MM.1S (cell line): Measurements from ENCODE around the gene ZNF100.
"Not testable (repeated sequence)": the region's sequence is repeated elsewhere in the genome, so short reads cannot be mapped to it uniquely, and the experiment has no call there.

Experiments used
- DNase-seq: peaks from one replicate; pipeline ENCODE4 v3.0.0-alpha.2; 2015
- H2AFZ ChIP-seq: fragments of 300-600 bp; sonication (generic); 2 replicates; pipeline ENCODE4 v1.6.0; 2016; ENCODE audit warnings: antibody characterized with exemption, low read length
- H3F3A ChIP-seq: fragments of 300-600 bp; sonication (generic); 2 replicates; pipeline ENCODE4 v1.6.1; 2016; ENCODE audit warnings: mild to moderate bottlenecking, antibody characterized with exemption, low read length, moderate library complexity, mixed read lengths; ENCODE audit not compliant: insufficient read depth
- H3K27ac ChIP-seq: fragments of 300-600 bp; sonication (generic); 2 replicates; pipeline ENCODE4 v1.5.1; 2016; ENCODE audit warnings: mild to moderate bottlenecking, low read length
- H3K27me3 ChIP-seq: fragments of 300-600 bp; sonication (generic); replicated peaks from 2 replicates; pipeline ENCODE4 v1.6.0; 2016; ENCODE audit warnings: low read length; ENCODE audit not compliant: insufficient read depth
- H3K36me3 ChIP-seq: fragments of 300-600 bp; sonication (generic); replicated peaks from 2 replicates; pipeline ENCODE4 v1.6.1; 2016; ENCODE audit warnings: mild to moderate bottlenecking, low read length, mixed read lengths; ENCODE audit not compliant: insufficient read depth
- H3K4me1 ChIP-seq: fragments of 300-600 bp; sonication (generic); 2 replicates; pipeline ENCODE4 v1.6.1; 2016; ENCODE audit warnings: low read length, mixed read lengths
- H3K4me2 ChIP-seq: fragments of 300-600 bp; sonication (generic); 2 replicates; pipeline ENCODE4 v1.6.0; 2016; ENCODE audit warnings: low read depth, low read length
- H3K4me3 ChIP-seq: fragments of 300-600 bp; sonication (generic); 2 replicates; pipeline ENCODE4 v1.5.1; 2016; ENCODE audit warnings: low read length, mixed read lengths
- H3K79me2 ChIP-seq: fragments of 300-600 bp; sonication (generic); 2 replicates; pipeline ENCODE4 v1.6.1; 2016; ENCODE audit warnings: mixed run types, low read length, mixed read lengths
- H3K9ac ChIP-seq: fragments of 300-600 bp; sonication (generic); 2 replicates; pipeline ENCODE4 v1.6.1; 2016; ENCODE audit warnings: low read length, mixed read lengths
- H3K9me2 ChIP-seq: fragments of 300-600 bp; sonication (generic); replicated peaks from 2 replicates; pipeline ENCODE4 v1.6.1; 2016; ENCODE audit warnings: mild to moderate bottlenecking, low read length, mixed read lengths; ENCODE audit not compliant: insufficient read depth
- H3K9me3 ChIP-seq: fragments of 300-600 bp; sonication (generic); replicated peaks from 2 replicates; pipeline ENCODE4 v1.6.1; 2016; ENCODE audit warnings: mild to moderate bottlenecking, low read length, mixed read lengths; ENCODE audit not compliant: insufficient read depth
- H4K20me1 ChIP-seq: fragments of 300-600 bp; sonication (generic); 2 replicates; pipeline ENCODE4 v1.6.1; 2016; ENCODE audit warnings: mild to moderate bottlenecking, low read length, moderate library complexity, mixed read lengths; ENCODE audit not compliant: insufficient read depth
- EZH2 ChIP-seq: fragments of 300-600 bp; sonication (generic); optimal IDR thresholded peaks from 2 replicates; pipeline ENCODE3; 2017; ENCODE audit warnings: low read depth, mild to moderate bottlenecking, antibody characterized with exemption, low read length, mixed read lengths
- EZH2phosphoT487 ChIP-seq: fragments of 300-600 bp; sonication (generic); IDR thresholded peaks from 2 replicates; pipeline ENCODE4 v1.6.1; 2018; ENCODE audit warnings: antibody characterized with exemption, low read length
- TF ChIP-seq, protein P1 (sequence below): fragments of 300-600 bp; sonication (generic); IDR thresholded peaks from 2 replicates; pipeline ENCODE4 v1.5.1; 2016; ENCODE audit warnings: antibody characterized with exemption, low read length, mixed read lengths

Gene ZNF100

DNA sequence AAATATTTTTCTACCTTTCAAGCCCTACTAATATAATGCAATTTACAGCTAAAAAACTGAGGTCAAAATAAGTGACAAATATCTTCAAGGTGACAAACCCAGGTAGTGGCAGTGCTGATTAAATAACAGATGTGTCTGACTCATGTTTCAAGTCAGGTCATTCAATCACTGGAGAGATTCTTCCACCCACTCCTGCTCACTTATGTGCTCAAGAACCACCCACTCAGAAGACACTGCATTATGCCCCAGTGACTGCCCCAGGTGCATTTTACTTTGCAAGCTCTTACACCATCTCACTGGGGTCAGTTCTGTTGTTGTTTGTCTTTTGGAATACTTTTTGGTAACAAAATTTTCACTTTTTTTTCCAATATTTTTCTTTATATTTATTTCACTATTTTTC is 2.2 kb downstream of the ZNF100 start:
- no peak overlapping the region for H3K27ac ChIP-seq
- H3K9ac ChIP-seq, result no peak overlapping the region
- no peaks in the 10 kb centered on the region for H3K79me2 ChIP-seq
- no peak for TF ChIP-seq EZH2
- H2AFZ ChIP-seq, result no peak overlapping the region
- H3K27me3 ChIP-seq, result no peaks in the 10 kb centered on the region
- H3K36me3 ChIP-seq, result no peaks in the 10 kb centered on the region
- no peaks in the 10 kb centered on the region for H3K4me1 ChIP-seq
- no peaks in the 10 kb centered on the region for H3K9me2 ChIP-seq
- no peaks in the 10 kb centered on the region for H3K9me3 ChIP-seq
- no peaks in the 10 kb centered on the region for H4K20me1 ChIP-seq
- no peaks in the 10 kb centered on the region for H3F3A ChIP-seq
- no peak overlapping the region for H3K4me3 ChIP-seq
- no peak for DNase-seq
- no peak overlapping the region for H3K4me2 ChIP-seq

DNA sequence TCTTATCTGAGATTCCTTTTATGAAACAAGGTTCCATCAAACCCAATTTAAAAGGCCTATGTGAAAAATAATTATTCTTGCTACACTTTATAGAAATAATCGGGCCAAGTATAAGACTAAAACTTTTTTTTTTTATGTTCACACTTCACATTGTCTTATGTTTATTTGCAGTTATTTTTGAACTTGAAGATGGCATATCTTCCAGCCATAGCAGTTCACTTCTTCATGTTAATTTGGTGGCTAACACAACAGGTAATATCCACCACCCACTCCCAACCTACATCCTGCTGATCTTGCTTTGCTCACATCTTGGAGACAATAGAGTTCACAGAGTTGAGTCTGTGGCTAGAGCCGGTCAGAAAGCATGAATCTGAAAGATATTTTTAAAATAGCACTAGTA is 5.8 kb downstream of the ZNF100 start:
- H2AFZ ChIP-seq, H4K20me1 ChIP-seq, H3K9ac ChIP-seq, H3K4me3 ChIP-seq, H3F3A ChIP-seq, H3K9me3 ChIP-seq, H3K79me2 ChIP-seq, H3K9me2 ChIP-seq, H3K27ac ChIP-seq, H3K36me3 ChIP-seq, H3K4me2 ChIP-seq, H3K4me1 ChIP-seq, H3K27me3 ChIP-seq, DNase-seq: not testable (repeated sequence)

DNA sequence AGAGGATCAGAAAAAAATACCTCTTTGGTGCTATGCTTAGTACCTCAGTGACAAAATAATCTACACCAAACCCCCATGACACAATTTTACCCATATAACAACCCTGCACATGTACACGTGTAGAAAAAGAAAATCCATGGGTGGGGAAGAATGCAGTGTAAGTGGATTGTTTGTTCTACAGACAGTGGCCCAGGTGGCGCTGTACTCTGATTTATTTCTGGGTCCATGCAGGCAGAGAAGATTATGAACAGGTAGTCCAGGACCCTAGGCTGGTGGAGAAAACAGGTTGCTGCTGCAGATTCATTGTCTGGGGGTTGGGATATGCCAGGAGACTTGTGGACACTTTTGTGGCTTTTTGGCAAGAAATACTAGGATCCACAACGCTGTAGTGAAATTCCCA is 9.1 kb downstream of the ZNF100 start:
- Histone ChIP-seq H3K4me1 (no peaks in the 10 kb centered on the region), H3K36me3 (no peaks in the 10 kb centered on the region), H3K79me2 (no peaks in the 10 kb centered on the region), H2AFZ (no peak overlapping the region), H3K4me2 (no peak overlapping the region), H3K27ac (no peak overlapping the region), H3K27me3 (no peaks in the 10 kb centered on the region), H3K9ac (no peak overlapping the region), H3K4me3 (no peak overlapping the region), H3K9me2 (no peaks in the 10 kb centered on the region), H3F3A (no peaks in the 10 kb centered on the region), H4K20me1 (no peaks in the 10 kb centered on the region), H3K9me3 (no peaks in the 10 kb centered on the region)
- TF ChIP-seq EZH2phosphoT487 (no peak), EZH2 (no peak)
- TF ChIP-seq, protein P1, sequence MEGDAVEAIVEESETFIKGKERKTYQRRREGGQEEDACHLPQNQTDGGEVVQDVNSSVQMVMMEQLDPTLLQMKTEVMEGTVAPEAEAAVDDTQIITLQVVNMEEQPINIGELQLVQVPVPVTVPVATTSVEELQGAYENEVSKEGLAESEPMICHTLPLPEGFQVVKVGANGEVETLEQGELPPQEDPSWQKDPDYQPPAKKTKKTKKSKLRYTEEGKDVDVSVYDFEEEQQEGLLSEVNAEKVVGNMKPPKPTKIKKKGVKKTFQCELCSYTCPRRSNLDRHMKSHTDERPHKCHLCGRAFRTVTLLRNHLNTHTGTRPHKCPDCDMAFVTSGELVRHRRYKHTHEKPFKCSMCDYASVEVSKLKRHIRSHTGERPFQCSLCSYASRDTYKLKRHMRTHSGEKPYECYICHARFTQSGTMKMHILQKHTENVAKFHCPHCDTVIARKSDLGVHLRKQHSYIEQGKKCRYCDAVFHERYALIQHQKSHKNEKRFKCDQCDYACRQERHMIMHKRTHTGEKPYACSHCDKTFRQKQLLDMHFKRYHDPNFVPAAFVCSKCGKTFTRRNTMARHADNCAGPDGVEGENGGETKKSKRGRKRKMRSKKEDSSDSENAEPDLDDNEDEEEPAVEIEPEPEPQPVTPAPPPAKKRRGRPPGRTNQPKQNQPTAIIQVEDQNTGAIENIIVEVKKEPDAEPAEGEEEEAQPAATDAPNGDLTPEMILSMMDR, result no peak
- DNase-seq, result no peak

DNA sequence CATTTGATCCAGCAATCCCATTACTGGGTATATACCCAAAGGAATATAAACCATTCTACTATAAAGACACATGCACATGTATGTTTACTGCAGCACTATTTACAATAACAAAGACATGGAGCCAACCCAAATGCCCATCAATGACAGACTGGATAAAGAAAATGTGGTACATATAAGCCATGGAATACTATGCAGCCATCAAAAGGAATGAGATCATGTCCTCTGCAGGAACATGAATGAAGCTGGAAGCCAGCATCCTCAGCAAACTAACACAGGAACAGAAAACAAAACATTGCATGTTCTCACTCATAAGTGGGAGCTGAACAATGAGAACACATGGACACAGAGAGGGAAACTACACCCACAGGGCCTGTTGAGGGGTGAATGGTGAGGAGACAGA is 11.8 kb downstream of the ZNF100 start:
- not testable (repeated sequence) for H3K79me2 ChIP-seq, H2AFZ ChIP-seq, H3K9ac ChIP-seq, H3K4me2 ChIP-seq, H3K27ac ChIP-seq, H4K20me1 ChIP-seq, H3K9me3 ChIP-seq, H3F3A ChIP-seq, DNase-seq, H3K9me2 ChIP-seq, H3K4me1 ChIP-seq, H3K4me3 ChIP-seq, H3K36me3 ChIP-seq, H3K27me3 ChIP-seq

DNA sequence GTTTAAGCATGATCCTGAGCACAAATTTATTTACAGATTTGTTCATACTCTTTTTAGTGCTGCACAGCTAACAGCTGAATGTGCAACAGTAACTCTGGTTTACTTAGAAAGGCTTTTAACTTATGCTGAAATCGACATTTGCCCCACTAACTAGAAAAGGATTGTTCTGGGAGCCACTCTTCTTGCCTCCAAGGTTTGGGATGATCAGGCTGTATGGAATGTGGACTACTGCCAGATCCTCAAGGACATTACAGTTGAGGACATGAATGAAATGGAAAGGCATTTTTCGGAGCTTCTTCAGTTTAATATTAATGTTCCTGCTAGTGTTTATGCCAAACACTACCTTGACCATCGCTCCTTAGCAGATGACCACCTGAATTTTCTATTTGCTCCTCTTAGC is 16.0 kb downstream of the ZNF100 start:
- Histone ChIP-seq H3K4me1 (no peaks in the 10 kb centered on the region), H4K20me1 (no peaks in the 10 kb centered on the region), H3K4me2 (no peak overlapping the region), H3K27me3 (no peaks in the 10 kb centered on the region), H2AFZ (no peak overlapping the region), H3F3A (no peaks in the 10 kb centered on the region), H3K79me2 (no peaks in the 10 kb centered on the region), H3K9me2 (no peaks in the 10 kb centered on the region), H3K9ac (no peak overlapping the region), H3K27ac (no peak overlapping the region), H3K4me3 (no peak overlapping the region), H3K9me3 (no peaks in the 10 kb centered on the region), H3K36me3 (no peaks in the 10 kb centered on the region)
- DNase-seq, result no peak
- TF ChIP-seq, protein P1, result no peak
- TF ChIP-seq EZH2, result no peak
- TF ChIP-seq EZH2phosphoT487, result no peak
